SK-N-MC (cell line): Measurements from ENCODE around the gene ZDHHC1.

Experiments used
- EZH2 ChIP-seq: fragments of 200-600 bp; sonication (generic); IDR thresholded peaks from one replicate; pipeline ENCODE4 v1.6.1; 2017; ENCODE audit warnings: antibody characterized with exemption
- FOXP2 ChIP-seq: optimal IDR thresholded peaks from 2 replicates; pipeline ENCODE3; 2011; ENCODE audit warnings: mild to moderate bottlenecking, moderate library complexity; ENCODE audit not compliant: insufficient read depth; ENCODE audit errors: extremely low read length, control extremely low read depth
- POLR2AphosphoS5 ChIP-seq: IDR thresholded peaks from 2 replicates; pipeline ENCODE4 v1.6.1; 2012; ENCODE audit warnings: mild to moderate bottlenecking, low read depth, low read length, borderline replicate concordance

DNA sequence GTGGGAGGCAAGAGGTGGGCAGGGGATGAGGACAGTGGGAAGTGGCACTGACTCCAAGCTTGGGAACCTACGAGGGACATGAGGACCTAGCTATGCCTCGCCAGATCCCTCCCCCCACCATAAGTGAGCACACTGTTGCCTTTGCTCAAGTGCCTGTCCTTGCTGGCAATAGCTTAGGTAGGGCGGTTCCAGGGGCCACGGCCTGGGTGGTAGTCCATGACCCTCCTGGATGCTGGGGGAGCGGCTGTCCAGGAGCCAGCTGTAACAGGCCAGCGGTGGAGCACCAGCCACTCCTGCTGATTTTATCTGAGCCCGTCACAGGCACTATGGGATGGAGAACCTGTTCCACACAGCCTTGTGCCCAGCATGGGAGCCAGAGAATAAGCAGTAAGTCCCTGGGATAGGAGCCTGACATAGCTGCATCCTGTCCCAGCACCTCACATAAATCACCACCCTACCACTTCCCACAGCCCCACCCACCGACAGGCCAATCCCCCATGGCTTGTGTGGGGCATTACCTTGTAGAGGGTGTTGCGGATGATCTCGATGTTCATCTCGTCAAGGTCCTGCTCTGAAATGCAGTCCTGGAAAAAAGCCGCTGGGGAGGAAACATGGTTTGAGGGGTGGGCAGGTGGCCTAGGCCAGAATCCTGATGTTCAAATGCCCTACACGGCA is 26.4 kb upstream of the ZDHHC1 start:
- TF ChIP-seq EZH2 (no peak), POLR2AphosphoS5 (no peak), FOXP2 (no peak)
